Liver (tissue), 9 donors: ENCODE measurements around the gene ATG16L1. TPM values are rescaled to one million over a fixed set of nuclear protein-coding genes. Genes with fewer than 3 reads are reported as not detected.

Source experiments
- DNase-seq: peaks from one replicate; pipeline ENCODE4 v3.0.0-alpha.2; 2017; ENCODE audit warnings: low spot score
- H3K27ac ChIP-seq, 2 donors: one replicate each; pipeline ENCODE4 v1.7.0; 2013; ENCODE audit warnings: inconsistent platforms in 2 of 2, low read length in 2 of 2, control low read depth in 1 of 2, low read depth in 1 of 2, mild to moderate bottlenecking in 1 of 2
- H3K27me3 ChIP-seq, 4 donors: one replicate each; pipeline versions ENCODE4 v1.6.1 to v1.7.0; 2013; ENCODE audit warnings: low read length in 3 of 4, inconsistent platforms in 1 of 4, mild to moderate bottlenecking in 1 of 4, moderate library complexity in 1 of 4; ENCODE audit not compliant: control insufficient read depth in 4 of 4, insufficient read depth in 4 of 4
- H3K36me3 ChIP-seq, 4 donors: one replicate each; pipeline versions ENCODE4 v1.6.1 to v1.7.0; 2013; ENCODE audit warnings: low read length in 3 of 4, mild to moderate bottlenecking in 3 of 4, low read depth in 1 of 4, moderate library complexity in 1 of 4; ENCODE audit not compliant: control insufficient read depth in 4 of 4, insufficient read depth in 3 of 4
- H3K4me1 ChIP-seq, 4 donors: one replicate each; pipeline versions ENCODE4 v1.6.1 to v1.7.0; 2013; ENCODE audit warnings: low read length in 3 of 4, mild to moderate bottlenecking in 3 of 4, moderate library complexity in 1 of 4; ENCODE audit not compliant: control insufficient read depth in 4 of 4, insufficient read depth in 4 of 4
- H3K4me3 ChIP-seq, 3 donors: one replicate each; pipeline versions ENCODE4 v1.6.1 to v1.7.0; 2013; ENCODE audit warnings: low read length in 3 of 3, control low read depth in 1 of 3, low read depth in 1 of 3, mild to moderate bottlenecking in 1 of 3
- H3K9ac ChIP-seq, 2 donors: one replicate each; pipeline ENCODE4 v1.7.0; 2013; ENCODE audit warnings: low read length in 2 of 2, mild to moderate bottlenecking in 2 of 2, moderate library complexity in 2 of 2, control low read depth in 1 of 2, low read depth in 1 of 2
- H3K9me3 ChIP-seq, 4 donors: one replicate each; pipeline versions ENCODE4 v1.6.1 to v1.7.0; 2013; ENCODE audit warnings: low read length in 3 of 4; ENCODE audit not compliant: control insufficient read depth in 4 of 4
- CTCF ChIP-seq: fragments of 150-350 bp; IDR thresholded peaks from 2 replicates; pipeline ENCODE4 v1.5.1; 2017; ENCODE audit warnings: improper control_type of control experiment, low read depth, low read length; ENCODE audit not compliant: missing input control
- EGR1 ChIP-seq, 2 donors: IDR thresholded peaks; 2 replicates each; pipeline ENCODE4 v1.6.1; 2016 to 2018; ENCODE audit warnings: antibody characterized with exemption in 2 of 2, low read depth in 2 of 2
- FOXA1 ChIP-seq: IDR thresholded peaks from 2 replicates; pipeline ENCODE4 v1.6.1; 2016; ENCODE audit warnings: antibody characterized with exemption
- FOXA2 ChIP-seq: IDR thresholded peaks from 2 replicates; pipeline ENCODE4 v1.6.1; 2016; ENCODE audit warnings: antibody characterized with exemption
- GABPA ChIP-seq, 2 donors: IDR thresholded peaks in 1 of 2; conservative IDR thresholded peaks in 1 of 2; 2 replicates each; pipeline ENCODE4 v1.6.1; 2016; ENCODE audit warnings: antibody characterized with exemption in 2 of 2, mild to moderate bottlenecking in 1 of 2, moderate library complexity in 1 of 2
- HNF4A ChIP-seq, 2 donors: conservative IDR thresholded peaks; 2 replicates each; pipeline ENCODE4 v1.6.1; 2016; ENCODE audit warnings: antibody characterized with exemption in 2 of 2, mild to moderate bottlenecking in 2 of 2
- HNF4G ChIP-seq: IDR thresholded peaks from 2 replicates; pipeline ENCODE4 v1.6.1; 2016; ENCODE audit warnings: antibody characterized with exemption
- JUND ChIP-seq, 2 donors: IDR thresholded peaks; 2 replicates each; pipeline ENCODE4 v1.6.1; 2016; ENCODE audit warnings: antibody characterized with exemption in 2 of 2
- MAX ChIP-seq: IDR thresholded peaks from 2 replicates; pipeline ENCODE4 v1.6.1; 2016; ENCODE audit warnings: antibody characterized with exemption
- NR2F2 ChIP-seq: IDR thresholded peaks from 2 replicates; pipeline ENCODE4 v1.6.1; 2016; ENCODE audit warnings: antibody characterized with exemption
- RAD21 ChIP-seq, 2 donors: IDR thresholded peaks; 2 replicates each; pipeline ENCODE4 v1.6.1; 2016; ENCODE audit warnings: antibody characterized with exemption in 2 of 2, mild to moderate bottlenecking in 2 of 2
- RXRA ChIP-seq, 2 donors: IDR thresholded peaks; 2 replicates each; pipeline ENCODE4 v1.6.1; 2017 to 2018; ENCODE audit warnings: antibody characterized with exemption in 2 of 2, mild to moderate bottlenecking in 1 of 2
- SP1 ChIP-seq: IDR thresholded peaks from 2 replicates; pipeline ENCODE4 v1.6.1; 2018; ENCODE audit warnings: antibody characterized with exemption, mild to moderate bottlenecking
- TAF1 ChIP-seq: conservative IDR thresholded peaks from 2 replicates; pipeline ENCODE4 v1.6.1; 2016; ENCODE audit warnings: antibody characterized with exemption, mild to moderate bottlenecking
- ZBTB33 ChIP-seq: IDR thresholded peaks from 2 replicates; pipeline ENCODE4 v1.6.1; 2016; ENCODE audit warnings: antibody characterized with exemption
- WGBS: extraction: QIAGEN DNeasy Blood & Tissue Kit; methylation state at CpG from one replicate; pipeline ENCODE4 v1.1.7; 2013; 5-methylcytosine and 5-hydroxymethylcytosine counted together
- polyA plus RNA-seq, 2 donors: library from polyadenylated mRNA; stranded (reverse) in 1 of 2; unstranded in 1 of 2; fragments of 200-250 nt in 1 of 2; fragments of >200 nt in 1 of 2; fragmentation: Nextera tagmentation in 1 of 2; extraction: Ambion mirVana in 1 of 2; gene quantifications; one replicate each; pipeline versions ENCODE4 v1.2.1 to v1.2.3, GENCODE V29; 2013 to 2015
- total RNA-seq, 2 donors: library from RNA; depleted of rRNA; stranded (reverse); fragments of >200 nt; gene quantifications; one replicate each; pipeline ENCODE4 v1.2.3, GENCODE V29; 2014
- TF ChIP-seq, protein P1 (sequence below): IDR thresholded peaks from 2 replicates; pipeline ENCODE4 v1.6.1; 2016; ENCODE audit warnings: antibody characterized with exemption, mild to moderate bottlenecking
- donor health status: healthy.
- donor health status: healthy.
- donor health status: healthy.
- donor health status: healthy.
- donor health status: healthy.

Gene ATG16L1
- total and polyA plus RNA-seq, 4 donors: 6.4 to 22.8 (median 15.7) TPM

- TF ChIP-seq ZBTB33 (no peak), SP1 (no peak), RXRA (IDR thresholded peaks at IDR 0.05) (no peak), NR2F2 (no peak), GABPA (IDR thresholded peaks at IDR 0.05 in 1 of 2, conservative IDR thresholded peaks at IDR 0.05 in 1 of 2) (no peak)
Observed at GRCh38 chr2:233250985-233251305, 528 bp upstream of the ATG16L1 start (continued).

- TF ChIP-seq SP1 (no peak), HNF4A (conservative IDR thresholded peaks at IDR 0.05) (no peak), JUND (IDR thresholded peaks at IDR 0.05) (no peak), FOXA2 (no peak), RXRA (IDR thresholded peaks at IDR 0.05) (no peak), MAX (no peak), RAD21 (IDR thresholded peaks at IDR 0.05) (no peak), NR2F2 (no peak), TAF1 (no peak), HNF4G (no peak)
- peak overlapping the region; percentile 65 to 86 for H3K27ac ChIP-seq
- peak overlapping the region; percentile 84 to 97 (median 91) for H3K4me3 ChIP-seq
- no peaks in the 10 kb centered on the region for H3K27me3 ChIP-seq
- H3K9me3 ChIP-seq: no peaks in the 10 kb centered on the region
- no peak for DNase-seq
- H3K4me1 ChIP-seq: peaks cover 3 to 21% (median 18%) of the 10 kb centered on the region in 4 donors
- peak overlapping the region; percentile 62 to 72 for H3K9ac ChIP-seq
- 2% methylated on average over 18 of the region's 18 CpGs for WGBS
- peaks cover 0 to 10% (median 2%) of the 10 kb centered on the region in 4 donors for H3K36me3 ChIP-seq
Observed at GRCh38 chr2:233252227-233252626, 754 bp downstream of the ATG16L1 start.

DNA sequence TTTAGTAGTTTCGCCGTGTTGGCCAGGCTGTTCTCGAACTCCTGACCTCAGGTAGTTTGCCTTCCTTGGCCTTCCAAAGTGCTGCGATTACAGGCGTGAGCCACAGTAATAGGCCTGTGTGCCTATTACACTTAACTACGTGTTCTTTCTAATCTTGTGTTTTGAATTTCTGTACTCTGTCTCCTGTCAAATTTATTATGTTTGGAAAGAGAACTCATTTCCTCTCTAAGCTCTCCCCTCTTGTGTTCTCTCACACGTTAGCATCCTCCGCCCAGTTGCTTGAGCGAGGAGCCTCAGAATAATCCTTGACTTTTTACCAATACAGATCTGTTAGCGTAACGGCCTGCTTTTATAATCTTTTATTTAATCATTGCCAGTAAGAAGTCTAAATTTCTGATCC, 3.7 kb downstream of the ATG16L1 start:
- H3K4me3 ChIP-seq: no peak overlapping the region
- no peaks in the 10 kb centered on the region for H3K27me3 ChIP-seq
- peaks cover 3 to 21% (median 18%) of the 10 kb centered on the region in 4 donors for H3K4me1 ChIP-seq
- no peak overlapping the region for H3K9ac ChIP-seq
- H3K9me3 ChIP-seq: no peaks in the 10 kb centered on the region
- TF ChIP-seq CTCF (no peak), FOXA2 (no peak)
- no peak overlapping the region for H3K27ac ChIP-seq
- DNase-seq: no peak
- WGBS: 91% methylated on average over 11 of the region's 11 CpGs
- H3K36me3 ChIP-seq: peaks cover 4 to 24% (median 22%) of the 10 kb centered on the region in 4 donors

- H3K9ac ChIP-seq: no peak overlapping the region
- no peaks in the 10 kb centered on the region for H3K9me3 ChIP-seq
- WGBS: 87% methylated on average over 4 of the region's 4 CpGs
- H3K36me3 ChIP-seq: peaks cover 5 to 30% (median 27%) of the 10 kb centered on the region in 4 donors
- H3K27ac ChIP-seq: no peak overlapping the region
- no peak for DNase-seq
- H3K4me1 ChIP-seq: peaks cover 3 to 21% (median 18%) of the 10 kb centered on the region in 4 donors
- H3K27me3 ChIP-seq: no peaks in the 10 kb centered on the region
- no peak overlapping the region for H3K4me3 ChIP-seq
- TF ChIP-seq EGR1 (IDR thresholded peaks at IDR 0.05; ENCODE audit: low read depth in 2 of 2): no peak
- TF ChIP-seq, protein P1, sequence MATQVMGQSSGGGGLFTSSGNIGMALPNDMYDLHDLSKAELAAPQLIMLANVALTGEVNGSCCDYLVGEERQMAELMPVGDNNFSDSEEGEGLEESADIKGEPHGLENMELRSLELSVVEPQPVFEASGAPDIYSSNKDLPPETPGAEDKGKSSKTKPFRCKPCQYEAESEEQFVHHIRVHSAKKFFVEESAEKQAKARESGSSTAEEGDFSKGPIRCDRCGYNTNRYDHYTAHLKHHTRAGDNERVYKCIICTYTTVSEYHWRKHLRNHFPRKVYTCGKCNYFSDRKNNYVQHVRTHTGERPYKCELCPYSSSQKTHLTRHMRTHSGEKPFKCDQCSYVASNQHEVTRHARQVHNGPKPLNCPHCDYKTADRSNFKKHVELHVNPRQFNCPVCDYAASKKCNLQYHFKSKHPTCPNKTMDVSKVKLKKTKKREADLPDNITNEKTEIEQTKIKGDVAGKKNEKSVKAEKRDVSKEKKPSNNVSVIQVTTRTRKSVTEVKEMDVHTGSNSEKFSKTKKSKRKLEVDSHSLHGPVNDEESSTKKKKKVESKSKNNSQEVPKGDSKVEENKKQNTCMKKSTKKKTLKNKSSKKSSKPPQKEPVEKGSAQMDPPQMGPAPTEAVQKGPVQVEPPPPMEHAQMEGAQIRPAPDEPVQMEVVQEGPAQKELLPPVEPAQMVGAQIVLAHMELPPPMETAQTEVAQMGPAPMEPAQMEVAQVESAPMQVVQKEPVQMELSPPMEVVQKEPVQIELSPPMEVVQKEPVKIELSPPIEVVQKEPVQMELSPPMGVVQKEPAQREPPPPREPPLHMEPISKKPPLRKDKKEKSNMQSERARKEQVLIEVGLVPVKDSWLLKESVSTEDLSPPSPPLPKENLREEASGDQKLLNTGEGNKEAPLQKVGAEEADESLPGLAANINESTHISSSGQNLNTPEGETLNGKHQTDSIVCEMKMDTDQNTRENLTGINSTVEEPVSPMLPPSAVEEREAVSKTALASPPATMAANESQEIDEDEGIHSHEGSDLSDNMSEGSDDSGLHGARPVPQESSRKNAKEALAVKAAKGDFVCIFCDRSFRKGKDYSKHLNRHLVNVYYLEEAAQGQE: no peak
- no peak for TF ChIP-seq HNF4G
- TF ChIP-seq FOXA1: no peak
- TF ChIP-seq JUND (IDR thresholded peaks at IDR 0.05): no peak
- no peak for TF ChIP-seq RAD21 (IDR thresholded peaks at IDR 0.05)
- TF ChIP-seq FOXA2: no peak
- no peak for TF ChIP-seq GABPA (IDR thresholded peaks at IDR 0.05 in 1 of 2, conservative IDR thresholded peaks at IDR 0.05 in 1 of 2)
- TF ChIP-seq SP1: no peak
- no peak for TF ChIP-seq ZBTB33
Observed at GRCh38 chr2:233256048-233256447, 4.6 kb downstream of the ATG16L1 start.
